Measurements from ENCODE around the gene MIS12. TPM values are rescaled to one million over a fixed set of nuclear protein-coding genes. Genes with fewer than 3 reads are reported as not detected.

MIS12 gene
- total and polyA plus RNA-seq, 9 donors = 17.8 to 24.6 (median 21.3) TPM

DNA sequence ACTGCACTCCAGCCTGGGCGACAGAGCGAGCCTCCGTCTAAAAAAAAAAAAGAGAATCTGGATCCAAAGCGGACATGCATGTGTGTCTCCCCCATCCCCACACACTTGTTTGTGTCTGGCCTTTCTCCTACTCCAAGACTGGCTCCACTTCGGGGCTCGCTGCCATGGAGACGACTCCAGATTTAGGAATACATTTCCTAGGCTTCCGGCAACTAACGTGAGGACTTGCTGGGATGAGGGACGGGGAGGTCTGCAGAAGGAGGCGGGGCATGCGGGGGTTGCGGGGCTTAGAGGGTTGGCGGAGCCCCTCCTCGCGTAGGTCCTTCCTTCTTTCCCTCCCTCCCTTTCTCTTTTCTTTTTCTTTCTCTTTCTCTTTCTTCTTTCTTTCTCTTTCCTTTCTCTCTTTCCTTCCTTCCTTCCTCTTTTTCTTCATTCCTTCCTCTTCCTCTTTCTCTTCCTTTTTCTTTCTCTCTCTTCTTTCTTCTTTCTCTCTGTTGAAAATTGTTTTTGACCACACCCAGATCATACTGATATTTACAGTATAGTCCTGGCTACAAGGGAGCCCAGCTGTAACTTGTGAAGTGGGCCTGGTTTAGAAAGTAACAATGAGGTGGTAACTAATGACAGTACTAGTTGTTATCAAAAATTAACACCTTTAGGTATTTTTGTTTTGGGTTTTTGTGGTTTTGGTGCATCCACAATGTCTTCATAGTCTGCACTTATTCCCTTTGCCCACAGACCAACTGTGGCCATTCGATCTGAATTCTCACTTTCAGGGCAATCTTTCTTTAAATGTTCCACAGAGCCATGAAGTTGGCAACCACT, 25.2 kb downstream of the MIS12 start:
- Histone ChIP-seq H3K4me3 (ENCODE audit: low read length) (no peak overlapping the region), H3K9me3 (replicated peaks; ENCODE audit: control insufficient read depth, low read depth, low read length) (no peaks in the 10 kb centered on the region), H3K4me1 (ENCODE audit: control insufficient read depth, insufficient read depth, low read length) (peaks cover 4% of the 10 kb centered on the region), H3K36me3 (ENCODE audit: control insufficient read depth, insufficient read depth, low read length) (no peaks in the 10 kb centered on the region), H3K27me3 (ENCODE audit: control insufficient read depth, insufficient read depth, low read length) (no peaks in the 10 kb centered on the region), H3K27ac (ENCODE audit: low read length) (no peak overlapping the region)
- 39% methylated on average over 4 of the region's 17 CpGs for WGBS (ENCODE audit: insufficient coverage)
- DNase-seq = peak; percentile 37

DNA sequence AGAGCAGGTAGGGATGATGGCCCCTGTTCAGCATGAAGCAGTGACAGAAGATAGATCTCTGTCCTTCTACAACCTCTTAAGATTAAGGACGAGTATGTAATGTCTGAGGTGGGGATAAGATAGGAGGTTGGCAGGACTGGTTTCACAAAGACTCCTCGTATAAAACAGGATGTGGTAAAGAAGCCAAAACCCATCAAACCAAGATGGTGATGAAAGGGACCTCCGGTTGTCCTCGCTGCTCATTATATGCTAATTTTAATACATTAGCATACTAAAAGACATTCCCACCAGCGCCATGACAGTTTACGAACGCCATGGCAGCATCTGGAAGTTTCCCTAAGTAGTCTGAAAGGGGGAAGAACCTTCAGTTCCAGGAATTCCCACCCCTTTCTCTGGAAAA, 27.3 kb downstream of the MIS12 start:
- Histone ChIP-seq H3K27me3 (ENCODE audit: control insufficient read depth, insufficient read depth, low read length) (no peaks in the 10 kb centered on the region), H3K4me3 (ENCODE audit: low read length) (no peak overlapping the region), H3K4me1 (ENCODE audit: control insufficient read depth, insufficient read depth, low read length) (peaks cover 8% of the 10 kb centered on the region), H3K36me3 (ENCODE audit: control insufficient read depth, insufficient read depth, low read length) (no peaks in the 10 kb centered on the region), H3K27ac (ENCODE audit: low read length) (no peak overlapping the region), H3K9me3 (replicated peaks; ENCODE audit: control insufficient read depth, low read depth, low read length) (no peaks in the 10 kb centered on the region)
- no CpG with 5 or more reads among the region's 7 CpGs for WGBS (ENCODE audit: insufficient coverage)
- no peak for DNase-seq

DNA sequence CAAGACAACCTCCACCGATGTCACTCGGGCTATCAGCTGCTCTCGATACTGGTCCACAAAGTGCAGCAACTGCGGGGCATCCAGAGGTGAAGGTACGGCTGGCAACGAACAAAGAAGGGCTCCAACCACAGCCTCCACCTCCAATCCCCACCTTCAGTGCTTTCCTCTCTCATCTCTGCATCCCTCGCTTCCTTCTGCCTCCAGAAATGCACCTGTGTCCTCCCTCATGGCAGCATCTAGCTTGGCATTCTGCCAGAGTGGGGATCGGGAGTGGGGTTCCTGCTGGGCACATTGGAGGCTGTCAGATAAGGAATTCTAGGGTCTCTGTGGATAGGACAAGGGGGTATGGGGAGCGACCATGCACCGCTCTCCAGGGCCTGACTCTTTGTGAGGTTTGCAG, 28.6 kb downstream of the MIS12 start:
- H3K4me3 ChIP-seq (ENCODE audit: low read length) = no peak overlapping the region
- WGBS (ENCODE audit: insufficient coverage) = 90% methylated on average over 6 of the region's 10 CpGs
- no peaks in the 10 kb centered on the region for H3K36me3 ChIP-seq (ENCODE audit: control insufficient read depth, insufficient read depth, low read length)
- no peak overlapping the region for H3K27ac ChIP-seq (ENCODE audit: low read length)
- DNase-seq = no peak
- peaks cover 8% of the 10 kb centered on the region for H3K4me1 ChIP-seq (ENCODE audit: control insufficient read depth, insufficient read depth, low read length)
- H3K27me3 ChIP-seq (ENCODE audit: control insufficient read depth, insufficient read depth, low read length) = no peaks in the 10 kb centered on the region
- H3K9me3 ChIP-seq (replicated peaks; ENCODE audit: control insufficient read depth, low read depth, low read length) = no peaks in the 10 kb centered on the region

DNA sequence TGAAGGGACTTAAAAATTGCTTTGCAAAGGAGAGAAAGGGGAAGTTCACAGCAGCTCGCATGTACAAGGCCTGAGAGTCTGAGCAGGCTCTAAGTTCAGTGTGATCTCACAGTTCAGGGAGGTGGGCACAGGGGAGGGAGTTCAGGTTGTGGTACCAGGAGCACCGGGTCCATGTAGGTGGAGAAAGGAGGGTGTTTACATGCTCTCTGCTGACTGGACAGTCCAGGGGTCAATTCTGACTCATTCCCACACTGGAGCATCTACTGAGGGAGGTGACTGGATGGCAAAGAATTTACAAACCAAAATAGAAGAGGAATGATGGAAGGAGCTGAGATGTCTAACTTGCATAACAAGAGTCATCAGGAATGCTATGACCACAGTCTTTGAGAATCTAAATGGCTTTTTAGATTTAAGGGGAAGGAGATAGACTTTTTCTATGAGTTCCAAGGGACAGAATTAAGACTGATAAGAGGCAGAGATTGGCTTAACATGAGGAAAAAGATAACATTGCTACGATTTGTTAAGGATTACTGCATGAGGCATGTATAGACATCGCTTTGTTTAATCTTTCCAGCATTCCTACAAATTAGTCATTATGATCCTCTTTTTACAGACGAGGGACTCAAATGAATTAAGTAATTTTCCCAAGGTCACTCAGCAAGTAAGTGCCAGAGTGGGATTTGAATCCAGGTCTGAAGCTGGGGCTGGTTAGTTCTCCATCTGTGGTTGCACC, 29.9 kb downstream of the MIS12 start:
- Histone ChIP-seq H3K4me1 (ENCODE audit: control insufficient read depth, insufficient read depth, low read length) (peaks cover 8% of the 10 kb centered on the region), H3K4me3 (ENCODE audit: low read length) (no peak overlapping the region), H3K27me3 (ENCODE audit: control insufficient read depth, insufficient read depth, low read length) (no peaks in the 10 kb centered on the region), H3K9me3 (replicated peaks; ENCODE audit: control insufficient read depth, low read depth, low read length) (no peaks in the 10 kb centered on the region), H3K27ac (ENCODE audit: low read length) (no peak overlapping the region), H3K36me3 (ENCODE audit: control insufficient read depth, insufficient read depth, low read length) (no peaks in the 10 kb centered on the region)
- WGBS (ENCODE audit: insufficient coverage) = 70% methylated on average over 1 of the region's 5 CpGs
- no peak for DNase-seq

DNA sequence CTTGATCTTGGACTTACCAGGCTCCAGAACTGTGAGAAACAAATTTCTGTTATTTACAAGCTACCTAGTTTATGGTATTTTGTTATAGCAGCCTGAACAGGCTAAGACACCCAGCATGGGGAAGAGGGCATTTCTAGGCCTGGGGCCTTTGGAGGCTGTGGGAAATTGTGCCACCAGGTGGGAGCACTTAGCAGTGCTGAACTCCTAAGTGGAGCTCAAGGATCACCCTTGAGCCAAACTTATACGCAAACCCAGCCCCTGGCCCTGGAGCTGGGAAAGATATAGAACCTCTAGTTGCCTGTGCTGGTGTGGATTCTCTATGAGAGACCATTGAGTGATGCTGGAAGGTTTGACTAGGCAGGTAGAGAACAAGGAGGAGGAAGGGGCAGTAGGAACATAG, 36.1 kb downstream of the MIS12 start:
- 100% methylated on average over 1 of the region's 1 CpG for WGBS (ENCODE audit: insufficient coverage)
- Histone ChIP-seq H3K9me3 (replicated peaks; ENCODE audit: control insufficient read depth, low read depth, low read length) (no peaks in the 10 kb centered on the region), H3K27me3 (ENCODE audit: control insufficient read depth, insufficient read depth, low read length) (no peaks in the 10 kb centered on the region), H3K27ac (ENCODE audit: low read length) (no peak overlapping the region), H3K4me3 (ENCODE audit: low read length) (no peak overlapping the region), H3K4me1 (ENCODE audit: control insufficient read depth, insufficient read depth, low read length) (peaks cover 21% of the 10 kb centered on the region), H3K36me3 (ENCODE audit: control insufficient read depth, insufficient read depth, low read length) (no peaks in the 10 kb centered on the region)
- DNase-seq = no peak

DNA sequence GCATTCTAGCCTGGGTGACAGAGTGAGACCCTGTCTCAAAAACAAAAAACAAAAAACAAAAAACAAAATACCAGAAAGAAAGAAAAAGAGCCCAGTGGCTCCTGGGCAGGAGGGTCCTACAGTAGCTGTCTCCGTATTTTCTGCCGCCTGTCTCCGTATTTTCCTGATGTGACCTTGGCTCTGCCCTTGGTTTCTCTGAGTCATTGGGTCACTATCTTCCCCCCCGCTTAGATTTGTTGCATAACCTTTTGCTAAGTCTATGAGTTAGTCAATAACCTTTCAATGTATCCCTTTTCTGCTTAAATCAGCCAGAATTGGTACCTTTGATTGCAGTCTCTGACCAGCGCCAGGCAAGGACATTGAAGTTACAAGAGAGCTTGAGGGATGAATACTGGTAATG, 36.9 kb downstream of the MIS12 start:
- DNase-seq = no peak
- no peak overlapping the region for H3K4me3 ChIP-seq (ENCODE audit: low read length)
- H3K36me3 ChIP-seq (ENCODE audit: control insufficient read depth, insufficient read depth, low read length) = no peaks in the 10 kb centered on the region
- no peaks in the 10 kb centered on the region for H3K27me3 ChIP-seq (ENCODE audit: control insufficient read depth, insufficient read depth, low read length)
- H3K4me1 ChIP-seq (ENCODE audit: control insufficient read depth, insufficient read depth, low read length) = peaks cover 26% of the 10 kb centered on the region
- no peaks in the 10 kb centered on the region for H3K9me3 ChIP-seq (replicated peaks; ENCODE audit: control insufficient read depth, low read depth, low read length)
- H3K27ac ChIP-seq (ENCODE audit: low read length) = no peak overlapping the region
- 88% methylated on average over 4 of the region's 5 CpGs for WGBS (ENCODE audit: insufficient coverage)

DNA sequence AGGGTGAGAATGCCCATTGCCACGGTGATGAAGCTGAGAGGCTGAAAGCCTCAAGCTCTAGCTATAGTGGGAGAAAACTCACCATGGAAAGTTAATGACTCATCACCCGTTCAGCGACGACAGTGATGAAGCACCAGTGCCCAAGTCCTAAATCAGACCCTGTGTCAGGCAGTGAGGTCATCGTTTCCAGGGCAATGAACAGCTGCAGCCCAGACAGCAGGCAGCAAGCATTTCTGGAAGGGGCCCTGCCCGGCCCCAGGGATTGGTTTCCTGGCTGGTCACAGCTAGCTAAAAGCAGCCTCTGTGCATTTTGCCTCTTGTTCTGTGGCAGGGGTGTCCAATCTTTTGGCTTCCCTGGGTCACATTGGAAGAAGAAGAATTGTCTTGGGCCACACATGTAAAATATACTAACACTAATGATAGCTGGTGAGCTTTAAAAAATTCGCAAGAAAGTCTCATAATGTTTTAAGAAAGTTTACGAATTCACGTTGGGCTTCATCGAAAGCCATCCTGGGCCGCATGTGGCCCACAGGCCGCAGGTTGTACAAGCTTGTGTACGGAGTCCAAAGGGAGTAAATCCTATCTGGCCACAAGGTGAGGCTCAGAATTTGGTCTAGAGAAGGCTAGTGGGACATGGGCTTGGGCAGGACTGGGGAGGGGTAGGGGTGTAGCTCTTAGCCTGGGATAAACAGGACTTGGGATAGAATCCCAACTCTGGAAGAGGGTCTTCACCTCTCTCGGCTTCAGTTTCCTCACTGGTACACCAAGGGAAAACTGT, 40.6 kb downstream of the MIS12 start:
- no peaks in the 10 kb centered on the region for H3K9me3 ChIP-seq (replicated peaks; ENCODE audit: control insufficient read depth, low read depth, low read length)
- H3K27me3 ChIP-seq (ENCODE audit: control insufficient read depth, insufficient read depth, low read length) = no peaks in the 10 kb centered on the region
- peak overlapping the region; percentile 81 for H3K27ac ChIP-seq (ENCODE audit: low read length)
- WGBS (ENCODE audit: insufficient coverage) = 41% methylated on average over 12 of the region's 14 CpGs
- H3K36me3 ChIP-seq (ENCODE audit: control insufficient read depth, insufficient read depth, low read length) = no peaks in the 10 kb centered on the region
- no peak overlapping the region for H3K4me3 ChIP-seq (ENCODE audit: low read length)
- DNase-seq = peak; percentile 94
- peaks cover 27% of the 10 kb centered on the region for H3K4me1 ChIP-seq (ENCODE audit: control insufficient read depth, insufficient read depth, low read length)

DNA sequence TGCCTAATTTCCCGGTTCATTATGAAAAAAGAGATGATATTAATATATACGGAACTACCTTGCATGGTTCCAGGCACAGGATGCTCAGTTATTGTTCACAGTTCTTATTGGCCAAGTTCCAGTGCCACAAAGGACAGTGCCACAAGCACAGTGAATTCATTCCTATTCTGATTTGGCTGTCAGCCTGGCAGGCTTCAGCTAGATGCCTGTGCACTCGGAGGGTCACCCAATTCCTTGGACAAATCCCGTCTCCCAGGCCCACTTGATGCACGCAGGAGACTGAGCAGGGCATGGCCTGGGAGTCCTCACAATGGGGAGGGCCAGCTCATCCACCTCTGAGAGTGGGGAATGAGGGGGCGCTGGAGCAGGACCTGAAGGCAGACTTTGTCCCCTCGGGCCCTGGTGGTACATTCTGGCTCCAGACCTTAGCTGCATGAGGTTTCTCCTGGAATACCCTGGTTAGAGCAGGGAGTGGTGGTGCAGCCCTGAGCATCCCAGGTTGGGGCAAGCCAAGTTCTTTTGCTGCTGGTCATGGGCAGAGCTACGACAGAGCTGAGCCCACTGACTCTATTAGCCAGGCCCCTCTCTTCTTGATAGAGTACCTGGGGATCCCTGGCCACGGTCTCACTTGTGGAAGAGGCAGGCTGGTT, 41.4 kb downstream of the MIS12 start:
- H3K4me1 ChIP-seq (ENCODE audit: control insufficient read depth, insufficient read depth, low read length) = peaks cover 27% of the 10 kb centered on the region
- WGBS (ENCODE audit: insufficient coverage) = 82% methylated on average over 7 of the region's 9 CpGs
- H3K4me3 ChIP-seq (ENCODE audit: low read length) = no peak overlapping the region
- no peaks in the 10 kb centered on the region for H3K36me3 ChIP-seq (ENCODE audit: control insufficient read depth, insufficient read depth, low read length)
- no peaks in the 10 kb centered on the region for H3K9me3 ChIP-seq (replicated peaks; ENCODE audit: control insufficient read depth, low read depth, low read length)
- peak; percentile 40 for DNase-seq
- H3K27me3 ChIP-seq (ENCODE audit: control insufficient read depth, insufficient read depth, low read length) = no peaks in the 10 kb centered on the region
- H3K27ac ChIP-seq (ENCODE audit: low read length) = peak overlapping the region; percentile 81

DNA sequence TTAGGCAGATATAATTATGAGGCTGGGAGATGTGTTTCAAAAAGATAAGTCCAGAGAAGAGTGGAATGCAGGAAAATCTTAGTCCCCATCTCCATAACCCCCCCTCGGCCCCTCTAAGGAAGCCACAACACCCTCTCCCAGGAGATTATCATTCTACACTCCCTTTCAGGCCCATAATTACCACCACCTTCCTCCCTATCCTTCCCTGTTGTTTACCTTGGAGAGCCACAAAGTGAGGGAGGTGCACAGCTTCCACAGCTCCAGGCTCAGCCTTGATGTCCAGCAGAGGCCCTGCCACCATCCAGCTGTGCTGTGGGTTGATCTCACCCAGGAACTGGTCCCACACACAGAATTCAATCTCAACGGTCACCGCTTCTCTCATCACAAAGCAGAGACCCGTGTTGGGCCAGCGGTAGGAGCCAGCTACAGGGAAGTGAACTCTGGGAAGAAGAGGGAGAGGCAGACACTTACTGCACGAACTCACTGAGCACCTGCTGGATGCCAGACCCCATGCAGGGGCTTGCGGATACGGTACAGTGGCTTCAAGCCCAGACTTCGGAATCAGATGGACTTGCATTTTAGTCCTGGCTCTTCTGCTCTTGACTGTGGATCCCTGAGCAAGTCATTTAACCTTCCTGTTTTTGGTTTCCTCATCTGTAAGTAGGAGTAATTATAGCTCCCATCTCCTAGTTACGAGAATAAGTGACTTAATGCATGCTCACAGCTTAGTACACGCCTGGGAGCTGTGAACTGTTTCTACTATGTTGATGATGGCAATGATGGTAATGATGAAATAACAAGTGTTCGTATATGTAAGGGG, 44.1 kb downstream of the MIS12 start:
- 78% methylated on average over 7 of the region's 12 CpGs for WGBS (ENCODE audit: insufficient coverage)
- DNase-seq = no peak
- Histone ChIP-seq H3K9me3 (replicated peaks; ENCODE audit: control insufficient read depth, low read depth, low read length) (no peaks in the 10 kb centered on the region), H3K27me3 (ENCODE audit: control insufficient read depth, insufficient read depth, low read length) (no peaks in the 10 kb centered on the region), H3K36me3 (ENCODE audit: control insufficient read depth, insufficient read depth, low read length) (no peaks in the 10 kb centered on the region), H3K4me3 (ENCODE audit: low read length) (no peak overlapping the region), H3K4me1 (ENCODE audit: control insufficient read depth, insufficient read depth, low read length) (peaks cover 27% of the 10 kb centered on the region), H3K27ac (ENCODE audit: low read length) (no peak overlapping the region)

Measured in muscle of leg (tissue), 11 donors.